ENCODE data around the gene C11orf65.
"Not testable (repeated sequence)": the region's sequence is repeated elsewhere in the genome, so short reads cannot be mapped to it uniquely, and the experiment has no call there.

The C11orf65 gene

GRCh38 chr11:108403052-108403451 lies 64.3 kb downstream of the C11orf65 start:
- no peak overlapping the region for H3K4me3 ChIP-seq (replicated peaks; ENCODE audit: low read depth, low read length)
- TF ChIP-seq CTCF (IDR thresholded peaks at IDR 0.05; ENCODE audit: low read depth, low read length, missing control alignments), result no peak
- DNase-seq (ENCODE audit: extremely low read depth, low read depth), result no peak

GRCh38 chr11:108402241-108402640 lies 65.1 kb downstream of the C11orf65 start:
- no peak overlapping the region for H3K4me3 ChIP-seq (replicated peaks; ENCODE audit: low read depth, low read length)
- DNase-seq (ENCODE audit: extremely low read depth, low read depth), result no peak
- no peak for TF ChIP-seq CTCF (IDR thresholded peaks at IDR 0.05; ENCODE audit: low read depth, low read length, missing control alignments)

GRCh38 chr11:108398439-108398838 lies 68.9 kb downstream of the C11orf65 start:
- no peak for TF ChIP-seq CTCF (IDR thresholded peaks at IDR 0.05; ENCODE audit: low read depth, low read length, missing control alignments)
- no peak overlapping the region for H3K4me3 ChIP-seq (replicated peaks; ENCODE audit: low read depth, low read length)
- DNase-seq (ENCODE audit: extremely low read depth, low read depth), result no peak

GRCh38 chr11:108396672-108397071 lies 70.7 kb downstream of the C11orf65 start:
- DNase-seq (ENCODE audit: extremely low read depth, low read depth); H3K4me3 ChIP-seq (replicated peaks; ENCODE audit: low read depth, low read length): not testable (repeated sequence)

GRCh38 chr11:108394744-108395284 lies 72.5 kb downstream of the C11orf65 start:
- TF ChIP-seq CTCF (IDR thresholded peaks at IDR 0.05; ENCODE audit: low read depth, low read length, missing control alignments), result no peak
- H3K4me3 ChIP-seq (replicated peaks; ENCODE audit: low read depth, low read length), result no peak overlapping the region
- DNase-seq (ENCODE audit: extremely low read depth, low read depth), result no peak

GRCh38 chr11:108393046-108393445 lies 74.3 kb downstream of the C11orf65 start:
- H3K4me3 ChIP-seq (replicated peaks; ENCODE audit: low read depth, low read length), result no peak overlapping the region
- no peak for DNase-seq (ENCODE audit: extremely low read depth, low read depth)
- no peak for TF ChIP-seq CTCF (IDR thresholded peaks at IDR 0.05; ENCODE audit: low read depth, low read length, missing control alignments)

- H3K4me3 ChIP-seq (replicated peaks; ENCODE audit: low read depth, low read length), result no peak overlapping the region
- no peak for DNase-seq (ENCODE audit: extremely low read depth, low read depth)
- TF ChIP-seq CTCF (IDR thresholded peaks at IDR 0.05; ENCODE audit: low read depth, low read length, missing control alignments), result no peak
Observed at GRCh38 chr11:108392353-108392752, 75.0 kb downstream of the C11orf65 start.

All from HFF-Myc (cell line).